K562 (cell line): Measurements from ENCODE around the gene FABP2. TPM values are rescaled to one million over a fixed set of nuclear protein-coding genes. Genes with fewer than 3 reads are reported as not detected.

Source experiments
- ATAC-seq: fragments of 200-7000 bp; cut with Tn5 transposase; 3 replicates; pipeline ENCODE4 v1.9.1; 2020; ENCODE audit warnings: moderate library complexity
- BruUV-seq: library from RNA; stranded (reverse); fragments of 400-500 nt; replicated peaks from 2 replicates; lab custom pipeline; 2021; lab: Mats Ljungman, UMichigan
- CTCF ChIA-PET: fragments of 300-600 bp; formaldehyde crosslinking; extraction: SDS; loops from one replicate; lab custom pipeline; 2021; ENCODE audit warnings: low intra/inter-chr PET ratio; lab: Yijun Ruan, JAX
- POLR2A ChIA-PET: fragments of 300-600, 350-650 bp; sonication (Branson Sonifier 250); formaldehyde crosslinking; extraction: SDS; loops from one replicate; lab custom pipeline; 2021; ENCODE audit warnings: antibody characterized with exemption, inconsistent platforms; lab: Yijun Ruan, JAX
- DNase-seq, 4 experiments: peaks; one replicate each; pipeline versions ENCODE4 v3.0.0 to v3.0.0-alpha.2; 2011 to 2018; ENCODE audit warnings: low spot score in 3 of 4, mixed read lengths in 3 of 4; ENCODE audit errors: extremely low read depth in 1 of 4
- FAIRE-seq: peaks from 2 replicates; lab custom pipeline; 2011; peaks lifted over from hg19 to GRCh38; lab: Jason Lieb, UNC
- H2AFZ ChIP-seq: 2 replicates; pipeline ENCODE4 v1.6.0; 2011; ENCODE audit warnings: low read depth, low read length, control low read depth, inconsistent platforms
- H3K27ac ChIP-seq: fragments of 200-600 bp; 3 replicates; pipeline ENCODE4 v1.8.0; 2011; ENCODE audit warnings: low read depth, mild to moderate bottlenecking, control low read depth, inconsistent platforms, low read length, moderate library complexity, mixed read lengths; ENCODE audit errors: extremely low read depth
- H3K27me3 ChIP-seq, 2 experiments: fragments of 300-600 bp in 1 of 2; 2 replicates in 1 of 2; 3 replicates in 1 of 2; pipeline versions ENCODE4 v1.6.0 to v1.8.0; 2011; ENCODE audit warnings: inconsistent platforms in 2 of 2, low read length in 2 of 2, mild to moderate bottlenecking in 1 of 2, mixed read lengths in 1 of 2, moderate library complexity in 1 of 2; ENCODE audit not compliant: control insufficient read depth in 2 of 2, insufficient read depth in 2 of 2
- H3K36me3 ChIP-seq: fragments of 300-600 bp; 3 replicates; pipeline ENCODE4 v1.8.0; 2011; ENCODE audit warnings: mild to moderate bottlenecking, low read length, inconsistent platforms; ENCODE audit not compliant: control insufficient read depth, insufficient read depth
- H3K4me1 ChIP-seq, 2 experiments: fragments of 200-600 bp in 1 of 2; replicated peaks in 1 of 2; 2 replicates in 1 of 2; 3 replicates in 1 of 2; pipeline versions ENCODE4 v1.5.1 to v1.8.0; 2011; ENCODE audit warnings: inconsistent platforms in 2 of 2, low read length in 2 of 2, mild to moderate bottlenecking in 1 of 2, mixed read lengths in 1 of 2, moderate library complexity in 1 of 2; ENCODE audit not compliant: control insufficient read depth in 2 of 2, insufficient read depth in 2 of 2
- H3K4me2 ChIP-seq: 2 replicates; pipeline ENCODE4 v1.6.1; 2011; ENCODE audit warnings: low read length, control low read depth, inconsistent platforms, mixed read lengths; ENCODE audit not compliant: insufficient read depth
- H3K4me3 ChIP-seq: fragments of 200-600 bp; sonication (generic), shearing (Covaris generic); 2 replicates; pipeline ENCODE4 v1.5.1; 2016; ENCODE audit warnings: control low read depth, inconsistent platforms
- H3K79me2 ChIP-seq: fragments of 200-600 bp; 3 replicates; pipeline ENCODE4 v1.8.0; 2011; ENCODE audit warnings: low read length, inconsistent platforms; ENCODE audit not compliant: control insufficient read depth, insufficient read depth
- H3K9ac ChIP-seq, 2 experiments: 2 replicates each; pipeline versions ENCODE4 v1.6.0 to v1.6.1; 2011; ENCODE audit warnings: low read depth in 2 of 2, low read length in 2 of 2, control low read depth in 1 of 2, inconsistent platforms in 1 of 2, mild to moderate bottlenecking in 1 of 2, mixed read lengths in 1 of 2; ENCODE audit not compliant: insufficient read depth in 1 of 2
- H3K9me1 ChIP-seq: one replicate; pipeline ENCODE4 v1.6.0; 2011; ENCODE audit warnings: inconsistent platforms, mild to moderate bottlenecking, low read length, moderate library complexity; ENCODE audit not compliant: control insufficient read depth, insufficient read depth
- H3K9me3 ChIP-seq: replicated peaks from 2 replicates; pipeline ENCODE4 v1.5.1; 2011; ENCODE audit warnings: low read depth, low read length, inconsistent platforms; ENCODE audit not compliant: control insufficient read depth, insufficient read depth
- H4K20me1 ChIP-seq: replicated peaks from 2 replicates; pipeline ENCODE4 v1.6.1; 2011; ENCODE audit warnings: low read length, inconsistent platforms, mixed read lengths; ENCODE audit not compliant: control insufficient read depth, insufficient read depth
- C11orf30 ChIP-seq: fragments of 450-650 bp; IDR thresholded peaks from 2 replicates; pipeline ENCODE4 v1.6.1; 2016; ENCODE audit warnings: low read depth, mild to moderate bottlenecking
- FOXA1 ChIP-seq: fragments of 450-650 bp; IDR thresholded peaks from 2 replicates; pipeline ENCODE4 v1.6.1; 2016; ENCODE audit warnings: mild to moderate bottlenecking, borderline replicate concordance
- MAFF ChIP-seq: IDR thresholded peaks from 2 replicates; pipeline ENCODE4 v1.6.1; 2012; ENCODE audit warnings: low read length, improper control_type of control experiment
- MAFG ChIP-seq: fragments of 450-650 bp; conservative IDR thresholded peaks from 2 replicates; pipeline ENCODE4 v1.6.1; 2016; ENCODE audit warnings: missing genetic modification characterization, missing compliant biosample characterization
- MAFK ChIP-seq: IDR thresholded peaks from 2 replicates; pipeline ENCODE4 v1.6.1; 2011; ENCODE audit warnings: low read length, improper control_type of control experiment
- ZEB2 ChIP-seq: fragments of 450-650 bp; IDR thresholded peaks from 2 replicates; pipeline ENCODE4 v1.6.1; 2016
- ZNF316 ChIP-seq: fragments of 450-650 bp; IDR thresholded peaks from 2 replicates; pipeline ENCODE4 v1.6.1; 2016
- ZNF57 ChIP-seq: fragments of 450-650 bp; formaldehyde crosslinking; IDR thresholded peaks from 2 replicates; pipeline ENCODE4 v1.4.0; 2020; ENCODE audit warnings: mild to moderate bottlenecking, moderate library complexity
- WGBS: fragments of 100-300 bp; shearing (Covaris generic); methylation state at CpG from one replicate; pipeline ENCODE4 v1.1.6; 2016; ENCODE audit warnings: low coverage, mixed read lengths; ENCODE audit not compliant: insufficient coverage; ENCODE audit errors: missing lambda C conversion rate; 5-methylcytosine and 5-hydroxymethylcytosine counted together
- in situ Hi-C: fragments of 300-500 bp; cut with MboI; formaldehyde crosslinking; loops from 4 replicates; pipeline ENCODE4 v1.15.0; 2018; ENCODE audit warnings: inconsistent platforms, mixed read lengths
- intact Hi-C: fragments of 100-400 bp; cut with micrococcal nuclease; formaldehyde crosslinking; loops from 2 replicates; pipeline ENCODE4 v1.14.2; 2022
- polyA plus RNA-seq, 8 experiments: library from polyadenylated mRNA; depleted of rRNA in 4 of 8; stranded (reverse) in 5 of 8; unstranded in 3 of 8; fragments of >200 nt; fragmentation: Nextera tagmentation in 2 of 8; fragmentation: Illumina TruSeq in 1 of 8; extraction: Ambion mirVana in 2 of 8; extraction: Trizol in 1 of 8; gene quantifications; 2 replicates each; pipeline versions ENCODE4 v1.2.1 to v1.2.3, GENCODE V29; 2011 to 2014; ENCODE audit warnings: inconsistent platforms in 1 of 8, missing spikeins in 1 of 8
- total RNA-seq, 7 experiments: library from RNA; depleted of rRNA in 6 of 7; stranded (reverse); fragments of >200 nt in 6 of 7; fragmentation: Illumina TruSeq in 2 of 7; extraction: Trizol in 2 of 7; gene quantifications; 2 replicates each; pipeline versions ENCODE4 v1.2.1 to v1.2.3, GENCODE V29; 2011 to 2021; ENCODE audit warnings: low replicate concordance in 1 of 7

The FABP2 gene
- total and polyA plus RNA-seq, 9 of the 15 experiments (the other 6 are each of a cell fraction or from before 2014, with no cell fraction given), result not detected

- BruUV-seq, result no TSS peak
- Histone ChIP-seq H4K20me1 (no peaks in the 10 kb centered on the region), H3K9me3 (no peaks in the 10 kb centered on the region), H3K4me3 (no peak overlapping the region), H3K79me2 (no peaks in the 10 kb centered on the region), H3K9ac (no peak overlapping the region), H3K27ac (no peak overlapping the region), H3K4me2 (no peak overlapping the region), H3K36me3 (peaks cover 7% of the 10 kb centered on the region), H3K4me1 (no peaks in the 10 kb centered on the region), H3K27me3 (no peaks in the 10 kb centered on the region), H3K9me1 (no peaks in the 10 kb centered on the region), H2AFZ (no peak overlapping the region)
- no peak for FAIRE-seq
- ChIA-PET CTCF (no interaction called here), POLR2A (no interaction called here)
- WGBS, result 96% methylated on average over 5 of the region's 5 CpGs
- no peak for ATAC-seq
- in situ Hi-C loops, result no loop called here
- TF ChIP-seq ZNF316 (peak; percentile 83), MAFK (peak; percentile 80), C11orf30 (peak; percentile 73), MAFG (tag) (peak; percentile 76), FOXA1 (no peak), ZEB2 (no peak), MAFF (peak; percentile 85), ZNF57 (CRISPR knock-in tag) (no peak)
- no peak for DNase-seq
- intact Hi-C loops, result loop anchor here (5.0 to 10.0 kb wide), 2 partner anchors 155 to 307 kb away; partner anchors contain the start of gene MYOZ2
Observed at GRCh38 chr4:119289313-119289712, 32.6 kb downstream of the FABP2 start.
